K562 (cell line): Measurements from ENCODE around the gene TJP3. TPM values are rescaled to one million over a fixed set of nuclear protein-coding genes. Genes with fewer than 3 reads are reported as not detected.

Experiments used
- ATAC-seq: fragments of 200-7000 bp; cut with Tn5 transposase; 3 replicates; pipeline ENCODE4 v1.9.1; 2020; ENCODE audit warnings: moderate library complexity
- BruUV-seq: library from RNA; stranded (reverse); fragments of 400-500 nt; replicated peaks from 2 replicates; lab custom pipeline; 2021; lab: Mats Ljungman, UMichigan
- CTCF ChIA-PET: fragments of 300-600 bp; formaldehyde crosslinking; extraction: SDS; loops from one replicate; lab custom pipeline; 2021; ENCODE audit warnings: low intra/inter-chr PET ratio; lab: Yijun Ruan, JAX
- POLR2A ChIA-PET: fragments of 300-600, 350-650 bp; sonication (Branson Sonifier 250); formaldehyde crosslinking; extraction: SDS; loops from one replicate; lab custom pipeline; 2021; ENCODE audit warnings: antibody characterized with exemption, inconsistent platforms; lab: Yijun Ruan, JAX
- DNase-seq, 4 experiments: peaks; one replicate each; pipeline versions ENCODE4 v3.0.0 to v3.0.0-alpha.2; 2011 to 2018; ENCODE audit warnings: low spot score in 3 of 4, mixed read lengths in 3 of 4; ENCODE audit errors: extremely low read depth in 1 of 4
- FAIRE-seq: peaks from 2 replicates; lab custom pipeline; 2011; peaks lifted over from hg19 to GRCh38; lab: Jason Lieb, UNC
- H2AFZ ChIP-seq: 2 replicates; pipeline ENCODE4 v1.6.0; 2011; ENCODE audit warnings: low read depth, low read length, control low read depth, inconsistent platforms
- H3K27ac ChIP-seq: fragments of 200-600 bp; 3 replicates; pipeline ENCODE4 v1.8.0; 2011; ENCODE audit warnings: low read depth, mild to moderate bottlenecking, control low read depth, inconsistent platforms, low read length, moderate library complexity, mixed read lengths; ENCODE audit errors: extremely low read depth
- H3K27me3 ChIP-seq, 2 experiments: fragments of 300-600 bp in 1 of 2; 2 replicates in 1 of 2; 3 replicates in 1 of 2; pipeline versions ENCODE4 v1.6.0 to v1.8.0; 2011; ENCODE audit warnings: inconsistent platforms in 2 of 2, low read length in 2 of 2, mild to moderate bottlenecking in 1 of 2, mixed read lengths in 1 of 2, moderate library complexity in 1 of 2; ENCODE audit not compliant: control insufficient read depth in 2 of 2, insufficient read depth in 2 of 2
- H3K36me3 ChIP-seq: fragments of 300-600 bp; 3 replicates; pipeline ENCODE4 v1.8.0; 2011; ENCODE audit warnings: mild to moderate bottlenecking, low read length, inconsistent platforms; ENCODE audit not compliant: control insufficient read depth, insufficient read depth
- H3K4me1 ChIP-seq, 2 experiments: fragments of 200-600 bp in 1 of 2; replicated peaks in 1 of 2; 2 replicates in 1 of 2; 3 replicates in 1 of 2; pipeline versions ENCODE4 v1.5.1 to v1.8.0; 2011; ENCODE audit warnings: inconsistent platforms in 2 of 2, low read length in 2 of 2, mild to moderate bottlenecking in 1 of 2, mixed read lengths in 1 of 2, moderate library complexity in 1 of 2; ENCODE audit not compliant: control insufficient read depth in 2 of 2, insufficient read depth in 2 of 2
- H3K4me2 ChIP-seq: 2 replicates; pipeline ENCODE4 v1.6.1; 2011; ENCODE audit warnings: low read length, control low read depth, inconsistent platforms, mixed read lengths; ENCODE audit not compliant: insufficient read depth
- H3K4me3 ChIP-seq: fragments of 200-600 bp; sonication (generic), shearing (Covaris generic); 2 replicates; pipeline ENCODE4 v1.5.1; 2016; ENCODE audit warnings: control low read depth, inconsistent platforms
- H3K79me2 ChIP-seq: fragments of 200-600 bp; 3 replicates; pipeline ENCODE4 v1.8.0; 2011; ENCODE audit warnings: low read length, inconsistent platforms; ENCODE audit not compliant: control insufficient read depth, insufficient read depth
- H3K9ac ChIP-seq, 2 experiments: 2 replicates each; pipeline versions ENCODE4 v1.6.0 to v1.6.1; 2011; ENCODE audit warnings: low read depth in 2 of 2, low read length in 2 of 2, control low read depth in 1 of 2, inconsistent platforms in 1 of 2, mild to moderate bottlenecking in 1 of 2, mixed read lengths in 1 of 2; ENCODE audit not compliant: insufficient read depth in 1 of 2
- H3K9me1 ChIP-seq: one replicate; pipeline ENCODE4 v1.6.0; 2011; ENCODE audit warnings: inconsistent platforms, mild to moderate bottlenecking, low read length, moderate library complexity; ENCODE audit not compliant: control insufficient read depth, insufficient read depth
- H3K9me3 ChIP-seq: replicated peaks from 2 replicates; pipeline ENCODE4 v1.5.1; 2011; ENCODE audit warnings: low read depth, low read length, inconsistent platforms; ENCODE audit not compliant: control insufficient read depth, insufficient read depth
- H4K20me1 ChIP-seq: replicated peaks from 2 replicates; pipeline ENCODE4 v1.6.1; 2011; ENCODE audit warnings: low read length, inconsistent platforms, mixed read lengths; ENCODE audit not compliant: control insufficient read depth, insufficient read depth
- CHD4 ChIP-seq: fragments of 200-600 bp; sonication (generic); IDR thresholded peaks from 3 replicates; pipeline ENCODE4 v1.6.1; 2012; ENCODE audit warnings: low read depth, mild to moderate bottlenecking, mixed read lengths, low read length, inconsistent platforms; ENCODE audit not compliant: insufficient read depth, insufficient replicate concordance, poor library complexity, severe bottlenecking
- ERF ChIP-seq: fragments of 450-650 bp; formaldehyde crosslinking; IDR thresholded peaks from 2 replicates; pipeline ENCODE4 v1.4.0; 2020; ENCODE audit warnings: mild to moderate bottlenecking, mixed read lengths
- ILF3 ChIP-seq: fragments of 450-650 bp; IDR thresholded peaks from 2 replicates; pipeline ENCODE4 v1.6.1; 2018; ENCODE audit warnings: antibody characterized with exemption, mild to moderate bottlenecking, moderate library complexity, borderline replicate concordance
- MXI1 ChIP-seq: IDR thresholded peaks from 2 replicates; pipeline ENCODE4 v1.6.1; 2011; ENCODE audit warnings: low read depth, mild to moderate bottlenecking, improper control_type of control experiment, low read length
- NFYB ChIP-seq: IDR thresholded peaks from 2 replicates; pipeline ENCODE4 v1.6.1; 2011; ENCODE audit warnings: mild to moderate bottlenecking, moderate library complexity; ENCODE audit not compliant: insufficient read length; ENCODE audit errors: extremely low read depth
- RFX1 ChIP-seq: fragments of 450-650 bp; IDR thresholded peaks from 2 replicates; pipeline ENCODE4 v1.6.1; 2016; ENCODE audit warnings: mild to moderate bottlenecking, moderate library complexity
- SOX6 ChIP-seq: fragments of 450-650 bp; IDR thresholded peaks from 2 replicates; pipeline ENCODE4 v1.6.1; 2014; ENCODE audit warnings: mild to moderate bottlenecking
- SREBF1 ChIP-seq: fragments of 150-350 bp; IDR thresholded peaks from 2 replicates; pipeline ENCODE4 v1.6.1; 2014; ENCODE audit warnings: antibody characterized with exemption, low read depth, low read length, borderline replicate concordance
- SREBF2 ChIP-seq: sonication (generic); formaldehyde crosslinking; IDR thresholded peaks from 2 replicates; pipeline ENCODE4 v1.4.0; 2020; ENCODE audit warnings: mild to moderate bottlenecking, missing genetic modification reagents
- TBP ChIP-seq: optimal IDR thresholded peaks from 2 replicates; pipeline ENCODE3; 2011; ENCODE audit warnings: low read depth, low read length, improper control_type of control experiment
- TEAD1 ChIP-seq, 2 experiments: fragments of 450-650 bp in 1 of 2; sonication (generic) in 1 of 2; formaldehyde crosslinking; IDR thresholded peaks; 2 replicates each; pipeline versions ENCODE4 v1.4.0 to v1.8.0; 2020 to 2022; ENCODE audit warnings: mild to moderate bottlenecking in 2 of 2, missing genetic modification reagents in 1 of 2
- TEAD4 ChIP-seq, 2 experiments: sonication (generic) in 1 of 2; formaldehyde crosslinking in 1 of 2; IDR thresholded peaks; 2 replicates each; pipeline versions ENCODE4 v1.6.1 to v1.8.0; 2012 to 2022; ENCODE audit warnings: borderline replicate concordance in 1 of 2, inconsistent platforms in 1 of 2, low read length in 1 of 2, mild to moderate bottlenecking in 1 of 2, missing genetic modification reagents in 1 of 2
- ZBTB7A ChIP-seq: IDR thresholded peaks from 2 replicates; pipeline ENCODE4 v1.6.1; 2011; ENCODE audit warnings: low read depth, mild to moderate bottlenecking, low read length, moderate library complexity, borderline replicate concordance; ENCODE audit not compliant: control insufficient read depth
- ZC3H11A ChIP-seq: IDR thresholded peaks from 2 replicates; pipeline ENCODE4 v1.6.1; 2012; ENCODE audit warnings: low read depth, low read length, improper control_type of control experiment
- ZFP30 ChIP-seq: fragments of 250-450 bp; sonication (Bioruptor Pico); IDR thresholded peaks from 2 replicates; pipeline ENCODE4 v1.8.0; 2022; ENCODE audit warnings: moderate library complexity, mild to moderate bottlenecking, inconsistent platforms, borderline replicate concordance
- ZKSCAN3 ChIP-seq: fragments of 250-450 bp; sonication (Bioruptor Pico); IDR thresholded peaks from 2 replicates; pipeline ENCODE4 v1.4.0; 2020
- ZNF140 ChIP-seq: fragments of 250-450 bp; sonication (Bioruptor Pico); IDR thresholded peaks from 2 replicates; pipeline ENCODE4 v1.8.0; 2021; ENCODE audit warnings: moderate library complexity, mild to moderate bottlenecking, inconsistent platforms
- ZNF24 ChIP-seq: fragments of 450-650 bp; IDR thresholded peaks from 2 replicates; pipeline ENCODE4 v1.6.1; 2016
- WGBS: fragments of 100-300 bp; shearing (Covaris generic); methylation state at CpG from one replicate; pipeline ENCODE4 v1.1.6; 2016; ENCODE audit warnings: low coverage, mixed read lengths; ENCODE audit not compliant: insufficient coverage; ENCODE audit errors: missing lambda C conversion rate; 5-methylcytosine and 5-hydroxymethylcytosine counted together
- in situ Hi-C: fragments of 300-500 bp; cut with MboI; formaldehyde crosslinking; loops from 4 replicates; pipeline ENCODE4 v1.15.0; 2018; ENCODE audit warnings: inconsistent platforms, mixed read lengths
- intact Hi-C: fragments of 100-400 bp; cut with micrococcal nuclease; formaldehyde crosslinking; loops from 2 replicates; pipeline ENCODE4 v1.14.2; 2022
- polyA plus RNA-seq, 8 experiments: library from polyadenylated mRNA; depleted of rRNA in 4 of 8; stranded (reverse) in 5 of 8; unstranded in 3 of 8; fragments of >200 nt; fragmentation: Nextera tagmentation in 2 of 8; fragmentation: Illumina TruSeq in 1 of 8; extraction: Ambion mirVana in 2 of 8; extraction: Trizol in 1 of 8; gene quantifications; 2 replicates each; pipeline versions ENCODE4 v1.2.1 to v1.2.3, GENCODE V29; 2011 to 2014; ENCODE audit warnings: inconsistent platforms in 1 of 8, missing spikeins in 1 of 8
- total RNA-seq, 7 experiments: library from RNA; depleted of rRNA in 6 of 7; stranded (reverse); fragments of >200 nt in 6 of 7; fragmentation: Illumina TruSeq in 2 of 7; extraction: Trizol in 2 of 7; gene quantifications; 2 replicates each; pipeline versions ENCODE4 v1.2.1 to v1.2.3, GENCODE V29; 2011 to 2021; ENCODE audit warnings: low replicate concordance in 1 of 7
- TF ChIP-seq, protein P1 (sequence below): IDR thresholded peaks from 2 replicates; pipeline ENCODE4 v1.6.1; 2011; ENCODE audit not compliant: insufficient read length; ENCODE audit errors: extremely low read depth
- TF ChIP-seq, protein P2 (sequence below): sonication (generic); formaldehyde crosslinking; IDR thresholded peaks from 2 replicates; pipeline ENCODE4 v1.8.0; 2022; ENCODE audit warnings: missing genetic modification reagents, mild to moderate bottlenecking, moderate library complexity, borderline replicate concordance

The TJP3 gene
- total and polyA plus RNA-seq, 9 of the 15 experiments (the other 6 are each of a cell fraction or from before 2014, with no cell fraction given), result 0.11 to 2.4 (median 0.57) TPM; not detected in 1

DNA sequence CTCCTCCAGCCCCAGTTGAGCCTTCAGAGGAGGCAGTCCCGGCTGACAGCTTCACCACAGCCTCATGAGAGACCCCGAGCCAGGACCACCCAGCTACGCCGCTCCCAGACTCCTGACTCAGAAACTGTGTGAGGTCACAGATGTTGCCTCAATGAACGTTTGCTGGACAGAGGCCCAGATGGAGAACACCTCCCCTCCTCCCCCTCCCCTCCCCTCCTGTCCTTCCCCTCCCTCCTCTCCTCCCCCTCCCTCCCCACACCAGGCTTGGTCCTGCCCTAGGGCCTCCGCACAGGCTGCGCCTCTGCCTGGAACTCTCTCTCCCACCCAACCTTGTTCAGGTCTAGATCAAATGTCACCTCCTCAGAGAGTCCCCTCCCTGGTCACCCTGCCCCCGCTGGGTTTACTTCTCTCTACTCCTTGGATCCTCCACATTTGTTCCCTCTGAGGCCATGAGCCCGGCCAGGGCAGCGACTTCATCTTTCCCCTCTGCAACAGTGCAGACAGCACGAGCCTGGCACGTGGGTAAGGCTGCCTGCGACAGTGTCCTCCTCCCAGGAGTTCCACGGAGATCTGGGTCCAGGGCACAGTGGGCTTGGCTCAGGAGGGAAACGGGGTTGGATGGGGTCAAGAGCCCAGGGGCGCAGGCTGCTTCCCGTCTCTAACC is 25.3 kb upstream of the TJP3 start:
- Histone ChIP-seq H2AFZ (no peak overlapping the region), H4K20me1 (peaks cover 31% of the 10 kb centered on the region), H3K4me2 (0 out of 2 replicates have a peak overlapping the region, but pooled peaks have one; percentile 1), H3K9me3 (no peaks in the 10 kb centered on the region), H3K9me1 (peaks cover 9% of the 10 kb centered on the region), H3K27me3 (no peaks in the 10 kb centered on the region), H3K4me1 (peaks cover 25 to 58% of the 10 kb centered on the region in 2 experiments), H3K27ac (peak overlapping the region; percentile 57; the same call in 2 of the 3 replicates), H3K79me2 (peaks cover 46% of the 10 kb centered on the region), H3K9ac (peak overlapping the region in 1 of 2 experiments; percentile 85; a peak in 2 of 4 replicates), H3K36me3 (peaks cover 21% of the 10 kb centered on the region; the same call in 1 of the 3 replicates), H3K4me3 (no peak overlapping the region)
- in situ Hi-C loops, result no loop called here
- WGBS, result 74% methylated on average over 14 of the region's 17 CpGs
- intact Hi-C loops, result no loop called here
- no TSS peak for BruUV-seq
- FAIRE-seq (no peak), DNase-seq (peak; percentile 67 to 72 (median 70)), ATAC-seq (peak; percentile 63)
- CTCF ChIA-PET, result no interaction called here
- POLR2A ChIA-PET, result interaction anchor here (0.8 kb wide), 1 partner anchor 13 kb away, joined by 3 read pairs; no protein-coding TSS in a partner anchor
- TF ChIP-seq MXI1 (no peak), ILF3 (no peak), TEAD1 (CRISPR knock-in tag; IDR thresholded peaks at IDR 0.05) (0 out of 4 replicates have a peak, but pooled peaks of 1 of the 2 experiments have one; percentile 17), ZNF24 (no peak), ZNF140 (CRISPR knock-in tag) (no peak), TBP (no peak), TEAD4 (IDR thresholded peaks at IDR 0.05; ENCODE audit: low read length) (no peak), TEAD4 (CRISPR knock-in tag; IDR thresholded peaks at IDR 0.05; ENCODE audit: borderline replicate concordance) (no peak), SOX6 (no peak), NFYB (no peak), ZBTB7A (peak; percentile 85; the same call in 1 of the 2 replicates), SREBF2 (no peak), ERF (no peak), RFX1 (no peak), ZC3H11A (no peak), ZKSCAN3 (CRISPR knock-in tag) (no peak), ZFP30 (CRISPR knock-in tag) (no peak), SREBF1 (no peak), CHD4 (no peak)
- TF ChIP-seq, protein P1, sequence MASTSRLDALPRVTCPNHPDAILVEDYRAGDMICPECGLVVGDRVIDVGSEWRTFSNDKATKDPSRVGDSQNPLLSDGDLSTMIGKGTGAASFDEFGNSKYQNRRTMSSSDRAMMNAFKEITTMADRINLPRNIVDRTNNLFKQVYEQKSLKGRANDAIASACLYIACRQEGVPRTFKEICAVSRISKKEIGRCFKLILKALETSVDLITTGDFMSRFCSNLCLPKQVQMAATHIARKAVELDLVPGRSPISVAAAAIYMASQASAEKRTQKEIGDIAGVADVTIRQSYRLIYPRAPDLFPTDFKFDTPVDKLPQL, result no peak
- TF ChIP-seq, protein P2, sequence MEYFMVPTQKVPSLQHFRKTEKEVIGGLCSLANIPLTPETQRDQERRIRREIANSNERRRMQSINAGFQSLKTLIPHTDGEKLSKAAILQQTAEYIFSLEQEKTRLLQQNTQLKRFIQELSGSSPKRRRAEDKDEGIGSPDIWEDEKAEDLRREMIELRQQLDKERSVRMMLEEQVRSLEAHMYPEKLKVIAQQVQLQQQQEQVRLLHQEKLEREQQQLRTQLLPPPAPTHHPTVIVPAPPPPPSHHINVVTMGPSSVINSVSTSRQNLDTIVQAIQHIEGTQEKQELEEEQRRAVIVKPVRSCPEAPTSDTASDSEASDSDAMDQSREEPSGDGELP (CRISPR knock-in tag), result no peak
